Cardiac muscle cell (in vitro differentiated cells and primary cell): ENCODE results near the gene CASP2. TPM values are rescaled to one million over a fixed set of nuclear protein-coding genes. Genes with fewer than 3 reads are reported as not detected.
A peak's percentile ranks its signal among the peaks of the same experiment; 100 is the strongest.

Source experiments
- DNase-seq, 2 donors: peaks; one replicate each; pipeline versions ENCODE4 v3.0.0 to v3.0.0-alpha.2; 2010 to 2017; ENCODE audit warnings: low read depth in 1 of 2, low spot score in 1 of 2
- H3K27ac ChIP-seq: fragments of 200-600 bp; sonication (generic); 2 replicates; pipeline ENCODE4 v1.5.1; 2016
- H3K27me3 ChIP-seq: fragments of 200-600 bp; sonication (generic); 2 replicates; pipeline ENCODE4 v1.6.0; 2016; ENCODE audit warnings: control low read depth
- H3K36me3 ChIP-seq: fragments of 200-600 bp; sonication (generic); 2 replicates; pipeline ENCODE4 v1.5.1; 2016; ENCODE audit warnings: control low read depth
- H3K4me1 ChIP-seq: fragments of 200-600 bp; sonication (generic); 2 replicates; pipeline ENCODE4 v1.8.1; 2017; ENCODE audit warnings: low read depth, mild to moderate bottlenecking, mixed run types
- H3K4me3 ChIP-seq: fragments of 200-600 bp; sonication (generic); 2 replicates; pipeline ENCODE4 v1.5.1; 2016; ENCODE audit warnings: mild to moderate bottlenecking
- H3K9me3 ChIP-seq: fragments of 200-600 bp; sonication (generic); 2 replicates; pipeline ENCODE4 v1.5.1; 2017; ENCODE audit warnings: low read depth, mild to moderate bottlenecking, control low read depth
- CTCF ChIP-seq: IDR thresholded peaks from 2 replicates; pipeline ENCODE4 v1.5.1; 2012; ENCODE audit warnings: low read depth, mild to moderate bottlenecking, low read length
- polyA plus RNA-seq: library from polyadenylated mRNA; unstranded; fragments of >200 nt; fragmentation: Nextera tagmentation; extraction: Ambion mirVana; gene quantifications from 2 replicates; pipeline ENCODE4 v1.2.1, GENCODE V29; 2016
- total RNA-seq: library from RNA; depleted of rRNA; stranded (reverse); fragments of >200 nt; gene quantifications from 2 replicates; pipeline ENCODE4 v1.2.3, GENCODE V29; 2016

The CASP2 gene
- total and polyA plus RNA-seq, 2 experiments from 2014 or later = 8.9 to 11.1 TPM

- Histone ChIP-seq H3K27ac (no peak overlapping the region), H3K4me1 (peaks cover 7% of the 10 kb centered on the region), H3K9me3 (no peaks in the 10 kb centered on the region), H3K27me3 (no peaks in the 10 kb centered on the region), H3K4me3 (no peak overlapping the region), H3K36me3 (no peaks in the 10 kb centered on the region)
- no peak for TF ChIP-seq CTCF
- no peak for DNase-seq
These were observed 28.3 kb downstream of the CASP2 start for GRCh38 chr7:143316492-143316891.

GRCh38 chr7:143318661-143319060 is 30.5 kb downstream of the CASP2 start:
- peak in 1 of 2 donors; percentile 61 for DNase-seq
- H3K4me1 ChIP-seq = peaks cover 7% of the 10 kb centered on the region
- TF ChIP-seq CTCF = no peak
- H3K9me3 ChIP-seq = no peaks in the 10 kb centered on the region
- H3K27me3 ChIP-seq = no peaks in the 10 kb centered on the region
- no peak overlapping the region for H3K4me3 ChIP-seq
- no peak overlapping the region for H3K27ac ChIP-seq
- no peaks in the 10 kb centered on the region for H3K36me3 ChIP-seq

GRCh38 chr7:143320620-143321019 is 32.5 kb downstream of the CASP2 start:
- DNase-seq = no peak
- no peak for TF ChIP-seq CTCF
- Histone ChIP-seq H3K4me1 (peaks cover 7% of the 10 kb centered on the region), H3K9me3 (no peaks in the 10 kb centered on the region), H3K4me3 (no peak overlapping the region), H3K27me3 (no peaks in the 10 kb centered on the region), H3K27ac (no peak overlapping the region), H3K36me3 (no peaks in the 10 kb centered on the region)

- no peak overlapping the region for H3K27ac ChIP-seq
- no peaks in the 10 kb centered on the region for H3K36me3 ChIP-seq
- no peaks in the 10 kb centered on the region for H3K27me3 ChIP-seq
- DNase-seq = no peak
- no peak overlapping the region for H3K4me3 ChIP-seq
- H3K9me3 ChIP-seq = no peaks in the 10 kb centered on the region
- TF ChIP-seq CTCF = no peak
- H3K4me1 ChIP-seq = peaks cover 2% of the 10 kb centered on the region
These were observed 33.1 kb downstream of the CASP2 start for GRCh38 chr7:143321242-143321641.

GRCh38 chr7:143321734-143322133 is 33.6 kb downstream of the CASP2 start:
- no peak overlapping the region for H3K27ac ChIP-seq
- no peak for DNase-seq
- peak; percentile 9 for TF ChIP-seq CTCF
- H3K4me1 ChIP-seq = no peaks in the 10 kb centered on the region
- H3K9me3 ChIP-seq = no peaks in the 10 kb centered on the region
- H3K36me3 ChIP-seq = no peaks in the 10 kb centered on the region
- H3K4me3 ChIP-seq = no peak overlapping the region
- H3K27me3 ChIP-seq = no peaks in the 10 kb centered on the region
